CD4-positive, alpha-beta T cell treated with Interleukin-4 for 4 hours (primary cell): ENCODE results near the gene C4orf50.
"Not testable (repeated sequence)": the region's sequence is repeated elsewhere in the genome, so short reads cannot be mapped to it uniquely, and the experiment has no call there.

Experiments used
- DNase-seq: peaks from one replicate; pipeline ENCODE4 v3.0.0-alpha.2; 2020

C4orf50 gene

GRCh38 chr4:5887011-5887360 is 131.2 kb downstream of the C4orf50 start:
- DNase-seq, result no peak

- no peak for DNase-seq
These were observed 132.5 kb downstream of the C4orf50 start for GRCh38 chr4:5885733-5886132.

- no peak for DNase-seq
These were observed 133.4 kb downstream of the C4orf50 start for GRCh38 chr4:5884796-5885195.

- DNase-seq, result no peak
These were observed 134.3 kb downstream of the C4orf50 start for GRCh38 chr4:5883916-5884315.

- DNase-seq, result no peak
These were observed 135.3 kb downstream of the C4orf50 start for GRCh38 chr4:5882947-5883346.

- DNase-seq, result no peak
These were observed 136.9 kb downstream of the C4orf50 start for GRCh38 chr4:5881340-5881739.

GRCh38 chr4:5878359-5878758 is 139.9 kb downstream of the C4orf50 start:
- DNase-seq, result no peak

GRCh38 chr4:5877392-5877791 is 140.8 kb downstream of the C4orf50 start:
- no peak for DNase-seq

- DNase-seq, result no peak
These were observed 143.3 kb downstream of the C4orf50 start for GRCh38 chr4:5874811-5875449.

- no peak for DNase-seq
These were observed 147.5 kb downstream of the C4orf50 start for GRCh38 chr4:5870701-5871100.

- DNase-seq, result no peak
These were observed 148.1 kb downstream of the C4orf50 start for GRCh38 chr4:5869966-5870619.

GRCh38 chr4:5867866-5868265 is 150.4 kb downstream of the C4orf50 start:
- DNase-seq, result no peak

- no peak for DNase-seq
These were observed 151.1 kb downstream of the C4orf50 start for GRCh38 chr4:5866841-5867813.

- DNase-seq, result no peak
These were observed 152.2 kb downstream of the C4orf50 start for GRCh38 chr4:5865896-5866599.

- no peak for DNase-seq
These were observed 154.6 kb downstream of the C4orf50 start for GRCh38 chr4:5863461-5864113.

- DNase-seq, result no peak
These were observed 160.0 kb downstream of the C4orf50 start for GRCh38 chr4:5858020-5858769.

- DNase-seq, result no peak
These were observed 161.0 kb downstream of the C4orf50 start for GRCh38 chr4:5857199-5857598.

GRCh38 chr4:5856362-5856761 is 161.9 kb downstream of the C4orf50 start:
- not testable (repeated sequence) for DNase-seq

- DNase-seq, result no peak
These were observed 163.3 kb downstream of the C4orf50 start for GRCh38 chr4:5854929-5855328.

GRCh38 chr4:5852523-5853202 is 165.6 kb downstream of the C4orf50 start:
- DNase-seq, result no peak

GRCh38 chr4:5851637-5852301 is 166.5 kb downstream of the C4orf50 start:
- no peak for DNase-seq
